ENCODE data around the gene SHH. TPM values are rescaled to one million over a fixed set of nuclear protein-coding genes. Genes with fewer than 3 reads are reported as not detected.
"Not testable (repeated sequence)": the region's sequence is repeated elsewhere in the genome, so short reads cannot be mapped to it uniquely, and the experiment has no call there.

Gene SHH
- total RNA-seq, 1 donor from 2014 or later: 0.07 TPM

- H3K4me1 Mint-ChIP-seq (ENCODE audit: low read depth): no peaks in the 10 kb centered on the region
- no peaks in the 10 kb centered on the region for H3K36me3 Mint-ChIP-seq (ENCODE audit: low read depth)
- H3K27me3 Mint-ChIP-seq (ENCODE audit: low read depth): peaks cover 6% of the 10 kb centered on the region
- no peaks in the 10 kb centered on the region for H3K9me3 Mint-ChIP-seq
- no peak overlapping the region for H3K4me3 Mint-ChIP-seq (ENCODE audit: low read depth)
- H3K27ac Mint-ChIP-seq: no peak overlapping the region
- intact Hi-C loops (cut with micrococcal nuclease): no loop called here
- DNase-seq (ENCODE audit: low spot score): no peak
Observed at GRCh38 chr7:155824227-155824886, 12.1 kb upstream of the SHH start.

- no peak overlapping the region for H3K27ac Mint-ChIP-seq
Observed at GRCh38 chr7:155821851-155822250, 9.6 kb upstream of the SHH start.

GRCh38 chr7:155820788-155821187 is 8.5 kb upstream of the SHH start:
- Mint-ChIP-seq H3K4me1 (ENCODE audit: low read depth) (no peaks in the 10 kb centered on the region), H3K4me3 (ENCODE audit: low read depth) (no peak overlapping the region), H3K27ac (no peak overlapping the region), H3K27me3 (ENCODE audit: low read depth) (peaks cover 5% of the 10 kb centered on the region), H3K36me3 (ENCODE audit: low read depth) (no peaks in the 10 kb centered on the region), H3K9me3 (no peaks in the 10 kb centered on the region)
- no peak for DNase-seq (ENCODE audit: low spot score)
- intact Hi-C loops (cut with micrococcal nuclease): no loop called here

More at GRCh38 chr7:155821851-155822250, 9.6 kb upstream of the SHH start:
- DNase-seq (ENCODE audit: low spot score): no peak
- intact Hi-C loops (cut with micrococcal nuclease): no loop called here
- peaks cover 6% of the 10 kb centered on the region for H3K27me3 Mint-ChIP-seq (ENCODE audit: low read depth)
- H3K4me3 Mint-ChIP-seq (ENCODE audit: low read depth): no peak overlapping the region
- H3K4me1 Mint-ChIP-seq (ENCODE audit: low read depth): no peaks in the 10 kb centered on the region
- no peaks in the 10 kb centered on the region for H3K36me3 Mint-ChIP-seq (ENCODE audit: low read depth)
- H3K9me3 Mint-ChIP-seq: no peaks in the 10 kb centered on the region

- peaks cover 9% of the 10 kb centered on the region for H3K27me3 Mint-ChIP-seq (ENCODE audit: low read depth)
- H3K36me3 Mint-ChIP-seq (ENCODE audit: low read depth): no peaks in the 10 kb centered on the region
- no peak for DNase-seq (ENCODE audit: low spot score)
- intact Hi-C loops (cut with micrococcal nuclease): no loop called here
- H3K27ac Mint-ChIP-seq: no peak overlapping the region
- H3K9me3 Mint-ChIP-seq: no peaks in the 10 kb centered on the region
- H3K4me1 Mint-ChIP-seq (ENCODE audit: low read depth): peaks cover 4% of the 10 kb centered on the region
- no peak overlapping the region for H3K4me3 Mint-ChIP-seq (ENCODE audit: low read depth)
Observed at GRCh38 chr7:155820246-155820645, 8.0 kb upstream of the SHH start.

- no peak overlapping the region for H3K4me3 Mint-ChIP-seq (ENCODE audit: low read depth)
- intact Hi-C loops (cut with micrococcal nuclease): loop anchor here (5.0 kb wide), 1 partner anchor 1008 kb away; no protein-coding TSS in a partner anchor
- H3K27me3 Mint-ChIP-seq (ENCODE audit: low read depth): peaks cover 9% of the 10 kb centered on the region
- no peak for DNase-seq (ENCODE audit: low spot score)
- no peaks in the 10 kb centered on the region for H3K36me3 Mint-ChIP-seq (ENCODE audit: low read depth)
- H3K27ac Mint-ChIP-seq: no peak overlapping the region
- H3K4me1 Mint-ChIP-seq (ENCODE audit: low read depth): peaks cover 4% of the 10 kb centered on the region
- no peaks in the 10 kb centered on the region for H3K9me3 Mint-ChIP-seq
Observed at GRCh38 chr7:155819186-155819585, 6.9 kb upstream of the SHH start.

GRCh38 chr7:155818820-155819168 is 6.5 kb upstream of the SHH start:
- no peaks in the 10 kb centered on the region for H3K36me3 Mint-ChIP-seq (ENCODE audit: low read depth)
- intact Hi-C loops (cut with micrococcal nuclease): loop anchor here (5.0 kb wide), 1 partner anchor 1009 kb away; no protein-coding TSS in a partner anchor
- H3K4me1 Mint-ChIP-seq (ENCODE audit: low read depth): peaks cover 4% of the 10 kb centered on the region
- no peak overlapping the region for H3K4me3 Mint-ChIP-seq (ENCODE audit: low read depth)
- no peak overlapping the region for H3K27ac Mint-ChIP-seq
- no peak for DNase-seq (ENCODE audit: low spot score)
- H3K9me3 Mint-ChIP-seq: no peaks in the 10 kb centered on the region
- H3K27me3 Mint-ChIP-seq (ENCODE audit: low read depth): peaks cover 13% of the 10 kb centered on the region

GRCh38 chr7:155818154-155818819 is 6.0 kb upstream of the SHH start:
- no peak for DNase-seq (ENCODE audit: low spot score)
- Mint-ChIP-seq H3K4me3 (ENCODE audit: low read depth) (no peak overlapping the region), H3K27ac (no peak overlapping the region), H3K9me3 (no peaks in the 10 kb centered on the region), H3K27me3 (ENCODE audit: low read depth) (peaks cover 16% of the 10 kb centered on the region), H3K4me1 (ENCODE audit: low read depth) (peaks cover 5% of the 10 kb centered on the region), H3K36me3 (ENCODE audit: low read depth) (no peaks in the 10 kb centered on the region)
- intact Hi-C loops (cut with micrococcal nuclease): loop anchor here (5.0 kb wide), 1 partner anchor 1009 kb away; no protein-coding TSS in a partner anchor

GRCh38 chr7:155817515-155817914 is 5.3 kb upstream of the SHH start:
- H3K4me1 Mint-ChIP-seq (ENCODE audit: low read depth): not testable (repeated sequence)
- intact Hi-C loops (cut with micrococcal nuclease): loop anchor here (5.0 kb wide), 1 partner anchor 1010 kb away; no protein-coding TSS in a partner anchor

GRCh38 chr7:155816996-155817395 is 4.7 kb upstream of the SHH start:
- H3K4me3 Mint-ChIP-seq (ENCODE audit: low read depth): no peak overlapping the region
- DNase-seq (ENCODE audit: low spot score): no peak
- no peaks in the 10 kb centered on the region for H3K9me3 Mint-ChIP-seq
- no peak overlapping the region for H3K27ac Mint-ChIP-seq
- intact Hi-C loops (cut with micrococcal nuclease): loop anchor here (5.0 kb wide), 1 partner anchor 1010 kb away; no protein-coding TSS in a partner anchor
- H3K4me1 Mint-ChIP-seq (ENCODE audit: low read depth): peaks cover 12% of the 10 kb centered on the region
- H3K27me3 Mint-ChIP-seq (ENCODE audit: low read depth): peaks cover 26% of the 10 kb centered on the region
- H3K36me3 Mint-ChIP-seq (ENCODE audit: low read depth): no peaks in the 10 kb centered on the region

More at GRCh38 chr7:155817515-155817914, 5.3 kb upstream of the SHH start:
- H3K27ac Mint-ChIP-seq; H3K4me3 Mint-ChIP-seq (ENCODE audit: low read depth); H3K36me3 Mint-ChIP-seq (ENCODE audit: low read depth); H3K9me3 Mint-ChIP-seq; DNase-seq (ENCODE audit: low spot score): not testable (repeated sequence)
- peaks cover 21% of the 10 kb centered on the region for H3K27me3 Mint-ChIP-seq (ENCODE audit: low read depth)

GRCh38 chr7:155816192-155816508 is 3.9 kb upstream of the SHH start:
- intact Hi-C loops (cut with micrococcal nuclease): loop anchor here (5.0 kb wide), 1 partner anchor 1011 kb away; no protein-coding TSS in a partner anchor
- Mint-ChIP-seq H3K27ac (no peak overlapping the region), H3K27me3 (ENCODE audit: low read depth) (peaks cover 35% of the 10 kb centered on the region), H3K36me3 (ENCODE audit: low read depth) (no peaks in the 10 kb centered on the region), H3K9me3 (no peaks in the 10 kb centered on the region), H3K4me1 (ENCODE audit: low read depth) (peaks cover 16% of the 10 kb centered on the region), H3K4me3 (ENCODE audit: low read depth) (no peak overlapping the region)
- DNase-seq (ENCODE audit: low spot score): no peak

GRCh38 chr7:155815332-155816191 is 3.3 kb upstream of the SHH start:
- intact Hi-C loops (cut with micrococcal nuclease): loop anchor here (1.0 to 5.0 kb wide), 2 partner anchors 658 to 1012 kb away; no protein-coding TSS in a partner anchor

GRCh38 chr7:155814316-155815276 is 2.3 kb upstream of the SHH start:
- Mint-ChIP-seq H3K27me3 (ENCODE audit: low read depth) (peaks cover 45% of the 10 kb centered on the region), H3K4me1 (ENCODE audit: low read depth) (peaks cover 16% of the 10 kb centered on the region), H3K4me3 (ENCODE audit: low read depth) (no peak overlapping the region), H3K27ac (no peak overlapping the region), H3K9me3 (no peaks in the 10 kb centered on the region), H3K36me3 (ENCODE audit: low read depth) (no peaks in the 10 kb centered on the region)
- DNase-seq (ENCODE audit: low spot score): no peak
- intact Hi-C loops (cut with micrococcal nuclease): loop anchor here (1.0 to 5.0 kb wide), 4 partner anchors 362 to 1013 kb away; no protein-coding TSS in a partner anchor

More at GRCh38 chr7:155815332-155816191, 3.3 kb upstream of the SHH start:
- no peaks in the 10 kb centered on the region for H3K36me3 Mint-ChIP-seq (ENCODE audit: low read depth)
- H3K27me3 Mint-ChIP-seq (ENCODE audit: low read depth): peaks cover 41% of the 10 kb centered on the region
- H3K9me3 Mint-ChIP-seq: no peaks in the 10 kb centered on the region
- peak; percentile 57 for DNase-seq (ENCODE audit: low spot score)
- H3K27ac Mint-ChIP-seq: no peak overlapping the region
- H3K4me1 Mint-ChIP-seq (ENCODE audit: low read depth): peaks cover 16% of the 10 kb centered on the region
- no peak overlapping the region for H3K4me3 Mint-ChIP-seq (ENCODE audit: low read depth)
